ENCODE results near the gene WDR37. TPM values are rescaled to one million over a fixed set of nuclear protein-coding genes. Genes with fewer than 3 reads are reported as not detected.

Gene WDR37
- total RNA-seq, 6 experiments from 2014 or later = 5.8 to 9.7 (median 8.3) TPM

GRCh38 chr10:1043532-1043995 lies 12.6 kb upstream of the WDR37 start:
- Histone ChIP-seq H3K27me3 (no peaks in the 10 kb centered on the region), H3K4me1 (peaks cover 0 to 19% (median 2%) of the 10 kb centered on the region in 4 donors), H3K36me3 (peaks cover 0 to 40% (median 21%) of the 10 kb centered on the region in 4 donors), H3K9me3 (no peaks in the 10 kb centered on the region), H3K27ac (peak overlapping the region; percentile 23 to 54 (median 42)), H3K4me3 (peak overlapping the region in 1 of 3 donors; percentile 1)
- 65% methylated on average over 11 of the region's 12 CpGs for WGBS (ENCODE audit: insufficient coverage, low coverage, low lambda C conversion rate, missing lambda C conversion rate)
- peak; percentile 41 for TF ChIP-seq POLR2A (IDR thresholded peaks at IDR 0.05)
- TF ChIP-seq, protein P1, sequence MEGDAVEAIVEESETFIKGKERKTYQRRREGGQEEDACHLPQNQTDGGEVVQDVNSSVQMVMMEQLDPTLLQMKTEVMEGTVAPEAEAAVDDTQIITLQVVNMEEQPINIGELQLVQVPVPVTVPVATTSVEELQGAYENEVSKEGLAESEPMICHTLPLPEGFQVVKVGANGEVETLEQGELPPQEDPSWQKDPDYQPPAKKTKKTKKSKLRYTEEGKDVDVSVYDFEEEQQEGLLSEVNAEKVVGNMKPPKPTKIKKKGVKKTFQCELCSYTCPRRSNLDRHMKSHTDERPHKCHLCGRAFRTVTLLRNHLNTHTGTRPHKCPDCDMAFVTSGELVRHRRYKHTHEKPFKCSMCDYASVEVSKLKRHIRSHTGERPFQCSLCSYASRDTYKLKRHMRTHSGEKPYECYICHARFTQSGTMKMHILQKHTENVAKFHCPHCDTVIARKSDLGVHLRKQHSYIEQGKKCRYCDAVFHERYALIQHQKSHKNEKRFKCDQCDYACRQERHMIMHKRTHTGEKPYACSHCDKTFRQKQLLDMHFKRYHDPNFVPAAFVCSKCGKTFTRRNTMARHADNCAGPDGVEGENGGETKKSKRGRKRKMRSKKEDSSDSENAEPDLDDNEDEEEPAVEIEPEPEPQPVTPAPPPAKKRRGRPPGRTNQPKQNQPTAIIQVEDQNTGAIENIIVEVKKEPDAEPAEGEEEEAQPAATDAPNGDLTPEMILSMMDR (IDR thresholded peaks at IDR 0.05) = no peak
- DNase-seq = peak in 2 of 3 donors; percentile 57 to 61
- peak; percentile 44 to 80 (median 58) for ATAC-seq
- intact Hi-C loops (cut with DNase I) = no loop called here

DNA sequence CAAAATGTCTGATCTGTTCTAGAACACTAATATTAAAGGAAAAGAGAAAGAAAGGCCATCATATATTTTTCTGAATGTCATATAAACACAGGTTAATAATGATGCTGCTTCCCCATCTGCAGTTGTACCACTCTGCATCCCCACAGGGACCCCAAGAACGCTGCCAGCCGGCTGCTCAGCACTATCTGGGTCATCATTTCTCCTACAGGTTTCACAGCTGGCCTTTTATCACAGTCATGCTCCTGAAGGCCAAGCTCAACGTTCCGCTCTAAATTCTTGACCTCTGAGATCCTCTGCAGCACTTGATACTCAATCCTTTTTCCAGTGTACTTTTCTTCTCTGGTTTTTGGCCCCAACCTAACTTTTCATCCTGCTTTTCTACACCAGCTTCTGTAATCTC lies 12.0 kb upstream of the WDR37 start:
- H3K9me3 ChIP-seq = no peaks in the 10 kb centered on the region
- TF ChIP-seq, protein P1 (IDR thresholded peaks at IDR 0.05) = no peak
- no peak for TF ChIP-seq POLR2A (IDR thresholded peaks at IDR 0.05)
- 53% methylated on average over 2 of the region's 4 CpGs for WGBS (ENCODE audit: insufficient coverage, low coverage, low lambda C conversion rate, missing lambda C conversion rate)
- no peak for ATAC-seq
- H3K27me3 ChIP-seq = no peaks in the 10 kb centered on the region
- peak overlapping the region; percentile 23 to 54 (median 42) for H3K27ac ChIP-seq
- H3K4me3 ChIP-seq = no peak overlapping the region
- intact Hi-C loops (cut with DNase I) = no loop called here
- H3K4me1 ChIP-seq = peaks cover 0 to 19% (median 2%) of the 10 kb centered on the region in 4 donors
- DNase-seq = no peak
- peaks cover 0 to 40% (median 21%) of the 10 kb centered on the region in 4 donors for H3K36me3 ChIP-seq

GRCh38 chr10:1044964-1045363 lies 11.2 kb upstream of the WDR37 start:
- ATAC-seq = no peak
- H3K36me3 ChIP-seq = peaks cover 0 to 36% (median 20%) of the 10 kb centered on the region in 4 donors
- 57% methylated on average over 4 of the region's 4 CpGs for WGBS (ENCODE audit: insufficient coverage, low coverage, low lambda C conversion rate, missing lambda C conversion rate)
- intact Hi-C loops (cut with DNase I) = no loop called here
- H3K27ac ChIP-seq = peak overlapping the region in 1 of 3 donors; percentile 54
- TF ChIP-seq, protein P1 (IDR thresholded peaks at IDR 0.05) = no peak
- TF ChIP-seq POLR2A (IDR thresholded peaks at IDR 0.05) = no peak
- peaks cover 0 to 19% (median 2%) of the 10 kb centered on the region in 4 donors for H3K4me1 ChIP-seq
- H3K9me3 ChIP-seq = no peaks in the 10 kb centered on the region
- H3K27me3 ChIP-seq = no peaks in the 10 kb centered on the region
- DNase-seq = no peak
- no peak overlapping the region for H3K4me3 ChIP-seq

- TF ChIP-seq, protein P1 (IDR thresholded peaks at IDR 0.05) = no peak
- no peak for TF ChIP-seq POLR2A (IDR thresholded peaks at IDR 0.05)
- intact Hi-C loops (cut with DNase I) = no loop called here
- H3K36me3 ChIP-seq = peaks cover 0 to 31% (median 16%) of the 10 kb centered on the region in 4 donors
- H3K4me1 ChIP-seq = peaks cover 0 to 23% (median 2%) of the 10 kb centered on the region in 4 donors
- ATAC-seq (no peak), DNase-seq (no peak)
- no peaks in the 10 kb centered on the region for H3K27me3 ChIP-seq
- H3K27ac ChIP-seq = peak overlapping the region in 1 of 3 donors; percentile 54
- no peak overlapping the region for H3K4me3 ChIP-seq
- 60% methylated on average over 6 of the region's 6 CpGs for WGBS (ENCODE audit: insufficient coverage, low coverage, low lambda C conversion rate, missing lambda C conversion rate)
- H3K9me3 ChIP-seq = no peaks in the 10 kb centered on the region
These were observed 10.8 kb upstream of the WDR37 start for GRCh38 chr10:1045415-1045814.

All from right lobe of liver (tissue), 6 donors.